Chondrocyte (in vitro differentiated cells): ENCODE measurements around the gene TULP4. TPM values are rescaled to one million over a fixed set of nuclear protein-coding genes. Genes with fewer than 3 reads are reported as not detected.

Source experiments
- DNase-seq: peaks from one replicate; pipeline ENCODE4 v3.0.0; 2021; ENCODE audit warnings: mixed read lengths, low spot score
- H3K27ac Mint-ChIP-seq: one replicate; pipeline ENCODE4 v1.8.0; 2021; ENCODE audit warnings: mild to moderate bottlenecking, moderate library complexity, mixed read lengths; ENCODE audit not compliant: unreplicated experiment
- H3K27me3 Mint-ChIP-seq: 2 replicates; pipeline ENCODE4 v1.8.0; 2021; ENCODE audit warnings: low read depth, mixed read lengths
- H3K36me3 Mint-ChIP-seq: 2 replicates; pipeline ENCODE4 v1.8.0; 2021; ENCODE audit warnings: low read depth, mixed read lengths
- H3K4me1 Mint-ChIP-seq: 2 replicates; pipeline ENCODE4 v1.8.0; 2021; ENCODE audit warnings: low read depth, mild to moderate bottlenecking, mixed read lengths
- H3K4me3 Mint-ChIP-seq: one replicate; pipeline ENCODE4 v1.8.0; 2021; ENCODE audit warnings: mild to moderate bottlenecking, moderate library complexity, mixed read lengths; ENCODE audit not compliant: unreplicated experiment
- H3K9me3 Mint-ChIP-seq: 2 replicates; pipeline ENCODE4 v1.8.0; 2021; ENCODE audit warnings: low read depth, mixed read lengths
- CTCF ChIP-seq: fragments of 200-600 bp; sonication (generic); IDR thresholded peaks from 2 replicates; pipeline ENCODE4 v1.5.0; 2021; ENCODE audit warnings: antibody characterized with exemption, mild to moderate bottlenecking, moderate library complexity
- total RNA-seq: library from RNA; stranded (reverse); gene quantifications from 3 replicates; pipeline ENCODE4 v1.2.1, GENCODE V29; 2021

Gene TULP4
- total RNA-seq, 1 donor from 2014 or later: 97.7 TPM

GRCh38 chr6:158324136-158324535 lies 11.9 kb downstream of the TULP4 start:
- peaks cover 71% of the 10 kb centered on the region for H3K4me1 Mint-ChIP-seq
- H3K4me3 Mint-ChIP-seq: no peak overlapping the region
- H3K36me3 Mint-ChIP-seq: peaks cover 10% of the 10 kb centered on the region
- no peak overlapping the region for H3K27ac Mint-ChIP-seq
- DNase-seq: no peak
- H3K27me3 Mint-ChIP-seq: no peaks in the 10 kb centered on the region
- peaks cover 6% of the 10 kb centered on the region for H3K9me3 Mint-ChIP-seq
- TF ChIP-seq CTCF: no peak

GRCh38 chr6:158327211-158327610 lies 14.9 kb downstream of the TULP4 start:
- peaks cover 8% of the 10 kb centered on the region for H3K9me3 Mint-ChIP-seq
- H3K27ac Mint-ChIP-seq: no peak overlapping the region
- DNase-seq: no peak
- no peaks in the 10 kb centered on the region for H3K27me3 Mint-ChIP-seq
- H3K4me1 Mint-ChIP-seq: peaks cover 57% of the 10 kb centered on the region
- H3K36me3 Mint-ChIP-seq: peaks cover 5% of the 10 kb centered on the region
- no peak overlapping the region for H3K4me3 Mint-ChIP-seq
- TF ChIP-seq CTCF: no peak

GRCh38 chr6:158328952-158329351 lies 16.7 kb downstream of the TULP4 start:
- no peak for TF ChIP-seq CTCF
- peaks cover 15% of the 10 kb centered on the region for H3K9me3 Mint-ChIP-seq
- peaks cover 39% of the 10 kb centered on the region for H3K4me1 Mint-ChIP-seq
- H3K36me3 Mint-ChIP-seq: peaks cover 5% of the 10 kb centered on the region
- no peak overlapping the region for H3K4me3 Mint-ChIP-seq
- no peak overlapping the region for H3K27ac Mint-ChIP-seq
- H3K27me3 Mint-ChIP-seq: no peaks in the 10 kb centered on the region
- no peak for DNase-seq

- Mint-ChIP-seq H3K4me3 (no peak overlapping the region), H3K4me1 (peaks cover 34% of the 10 kb centered on the region), H3K36me3 (peaks cover 5% of the 10 kb centered on the region), H3K27ac (no peak overlapping the region), H3K27me3 (no peaks in the 10 kb centered on the region), H3K9me3 (peaks cover 15% of the 10 kb centered on the region)
- no peak for TF ChIP-seq CTCF
- DNase-seq: no peak
These were observed 17.3 kb downstream of the TULP4 start for GRCh38 chr6:158329531-158329930.

GRCh38 chr6:158330016-158330415 lies 17.8 kb downstream of the TULP4 start:
- Mint-ChIP-seq H3K36me3 (peaks cover 5% of the 10 kb centered on the region), H3K27me3 (no peaks in the 10 kb centered on the region), H3K4me3 (no peak overlapping the region), H3K4me1 (peaks cover 31% of the 10 kb centered on the region), H3K9me3 (peaks cover 15% of the 10 kb centered on the region), H3K27ac (no peak overlapping the region)
- DNase-seq: no peak
- no peak for TF ChIP-seq CTCF
